ENCODE measurements around the gene OTOR. TPM values are rescaled to one million over a fixed set of nuclear protein-coding genes. Genes with fewer than 3 reads are reported as not detected.

The OTOR gene
- total and polyA plus RNA-seq, 2 of the 13 experiments (the other 11 are each of a cell fraction or from before 2014, with no cell fraction given), result not detected

- TF ChIP-seq POLR2G (IDR thresholded peaks at IDR 0.05; ENCODE audit: low read depth, low read length) (peak; percentile 95), MLXIP (CRISPR knock-in tag; IDR thresholded peaks at IDR 0.05; ENCODE audit: borderline replicate concordance) (peak; percentile 9), ZFP90 (CRISPR knock-in tag; IDR thresholded peaks at IDR 0.05; ENCODE audit: borderline replicate concordance) (peak; percentile 94; the same call in 1 of the 2 replicates), ZNF605 (CRISPR knock-in tag; IDR thresholded peaks at IDR 0.05) (peak; percentile 97), CAMTA2 (CRISPR knock-in tag; IDR thresholded peaks at IDR 0.05; ENCODE audit: borderline replicate concordance) (peak; percentile 93), ZMYM3 (CRISPR knock-in tag; IDR thresholded peaks at IDR 0.05) (peak; percentile 57; the same call in 1 of the 2 replicates), SKIL (CRISPR knock-in tag; IDR thresholded peaks at IDR 0.05; ENCODE audit: borderline replicate concordance) (peak; percentile 72; the same call in 1 of the 2 replicates), ZNF724P (CRISPR knock-in tag; IDR thresholded peaks at IDR 0.05; ENCODE audit: borderline replicate concordance) (peak; percentile 98), ZNF280B (CRISPR knock-in tag; IDR thresholded peaks at IDR 0.05; ENCODE audit: borderline replicate concordance) (peak; percentile 100), HOMEZ (CRISPR knock-in tag; IDR thresholded peaks at IDR 0.05; ENCODE audit: low read depth) (peak; percentile 85), MAF1 (CRISPR knock-in tag; IDR thresholded peaks at IDR 0.05; ENCODE audit: borderline replicate concordance) (peak; percentile 60; the same call in 1 of the 2 replicates), RBFOX2 (IDR thresholded peaks at IDR 0.05; ENCODE audit: low read depth, low read length) (peak; percentile 86), HMGXB3 (CRISPR knock-in tag; IDR thresholded peaks at IDR 0.05; ENCODE audit: borderline replicate concordance) (peak; percentile 95), ZNF550 (CRISPR knock-in tag; IDR thresholded peaks at IDR 0.05; ENCODE audit: borderline replicate concordance) (no peak; the same call in none of the 2 replicates)
These were observed 18.3 kb upstream of the OTOR start, which contains the start of gene SNRPB2 (continued) for GRCh38 chr20:16729565-16730460.

All from HepG2 (cell line).